Subcutaneous adipose tissue (tissue), 4 donors: Measurements from ENCODE around the gene TMEM256. TPM values are rescaled to one million over a fixed set of nuclear protein-coding genes. Genes with fewer than 3 reads are reported as not detected.

Source experiments
- total RNA-seq, 4 donors: library from RNA; depleted of rRNA; stranded (reverse); fragments of >200 nt; gene quantifications; one replicate each; pipeline ENCODE4 v1.1.0, GENCODE V29; 2016
- TF ChIP-seq, protein P1 (sequence below): fragments of 450-650 bp; IDR thresholded peaks from one replicate; pipeline ENCODE4 v1.5.1; 2016; ENCODE audit warnings: low read depth, mild to moderate bottlenecking, control low read depth, antibody characterized with exemption, moderate library complexity

Gene TMEM256
- total RNA-seq, 4 donors from 2014 or later: 76.7 to 134 (median 109) TPM

DNA sequence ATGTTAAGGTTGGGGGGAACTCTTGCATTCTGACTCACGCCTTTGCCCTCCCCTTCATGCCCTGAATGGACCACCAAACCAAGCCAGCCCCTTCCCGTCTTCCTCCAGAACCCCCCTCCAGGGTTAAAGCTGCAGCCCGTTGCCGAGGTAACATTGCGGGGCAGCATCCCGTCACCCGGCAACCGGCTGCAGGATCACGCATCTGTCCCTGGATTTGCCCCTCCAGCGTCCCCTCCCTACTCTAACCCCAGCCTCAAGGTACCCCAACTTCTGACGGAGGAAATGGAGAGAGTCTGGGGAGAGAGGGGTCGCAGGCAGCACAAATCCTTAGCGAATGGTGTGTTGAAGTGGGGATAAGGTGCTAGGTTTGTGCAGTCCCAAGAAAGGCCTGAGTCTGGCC lies 3.2 kb upstream of the TMEM256 start:
- TF ChIP-seq, protein P1, sequence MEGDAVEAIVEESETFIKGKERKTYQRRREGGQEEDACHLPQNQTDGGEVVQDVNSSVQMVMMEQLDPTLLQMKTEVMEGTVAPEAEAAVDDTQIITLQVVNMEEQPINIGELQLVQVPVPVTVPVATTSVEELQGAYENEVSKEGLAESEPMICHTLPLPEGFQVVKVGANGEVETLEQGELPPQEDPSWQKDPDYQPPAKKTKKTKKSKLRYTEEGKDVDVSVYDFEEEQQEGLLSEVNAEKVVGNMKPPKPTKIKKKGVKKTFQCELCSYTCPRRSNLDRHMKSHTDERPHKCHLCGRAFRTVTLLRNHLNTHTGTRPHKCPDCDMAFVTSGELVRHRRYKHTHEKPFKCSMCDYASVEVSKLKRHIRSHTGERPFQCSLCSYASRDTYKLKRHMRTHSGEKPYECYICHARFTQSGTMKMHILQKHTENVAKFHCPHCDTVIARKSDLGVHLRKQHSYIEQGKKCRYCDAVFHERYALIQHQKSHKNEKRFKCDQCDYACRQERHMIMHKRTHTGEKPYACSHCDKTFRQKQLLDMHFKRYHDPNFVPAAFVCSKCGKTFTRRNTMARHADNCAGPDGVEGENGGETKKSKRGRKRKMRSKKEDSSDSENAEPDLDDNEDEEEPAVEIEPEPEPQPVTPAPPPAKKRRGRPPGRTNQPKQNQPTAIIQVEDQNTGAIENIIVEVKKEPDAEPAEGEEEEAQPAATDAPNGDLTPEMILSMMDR: no peak

DNA sequence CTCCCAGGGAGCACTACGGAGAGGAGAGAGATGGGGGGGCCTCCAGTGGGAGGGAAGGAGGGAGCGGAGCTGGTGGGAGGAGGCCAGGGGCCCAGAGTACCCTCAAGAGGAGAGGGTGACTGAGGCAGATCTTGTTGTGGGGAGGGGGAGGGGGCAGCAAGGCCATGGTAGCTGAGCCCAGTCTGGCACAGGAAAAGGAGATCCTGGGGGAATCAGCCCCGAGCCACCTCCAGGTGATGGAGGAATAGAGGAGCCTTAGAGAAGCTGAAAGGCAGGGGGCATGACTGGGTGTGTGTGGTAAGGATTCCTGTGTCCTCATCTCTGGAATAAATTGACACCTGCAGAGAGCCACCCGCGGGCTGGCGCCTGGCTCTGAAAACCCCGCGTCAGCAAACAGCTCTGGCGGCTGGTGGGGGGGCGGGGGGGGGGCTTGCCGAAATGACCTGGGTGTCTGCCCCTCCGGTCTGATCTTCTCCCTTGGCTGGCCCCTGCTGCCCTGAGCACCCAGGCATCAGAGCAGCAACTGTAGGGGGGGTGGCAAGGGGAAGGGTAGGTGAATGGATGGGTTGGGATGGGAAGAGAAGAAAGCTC lies 2.4 kb upstream of the TMEM256 start:
- TF ChIP-seq, protein P1: no peak

DNA sequence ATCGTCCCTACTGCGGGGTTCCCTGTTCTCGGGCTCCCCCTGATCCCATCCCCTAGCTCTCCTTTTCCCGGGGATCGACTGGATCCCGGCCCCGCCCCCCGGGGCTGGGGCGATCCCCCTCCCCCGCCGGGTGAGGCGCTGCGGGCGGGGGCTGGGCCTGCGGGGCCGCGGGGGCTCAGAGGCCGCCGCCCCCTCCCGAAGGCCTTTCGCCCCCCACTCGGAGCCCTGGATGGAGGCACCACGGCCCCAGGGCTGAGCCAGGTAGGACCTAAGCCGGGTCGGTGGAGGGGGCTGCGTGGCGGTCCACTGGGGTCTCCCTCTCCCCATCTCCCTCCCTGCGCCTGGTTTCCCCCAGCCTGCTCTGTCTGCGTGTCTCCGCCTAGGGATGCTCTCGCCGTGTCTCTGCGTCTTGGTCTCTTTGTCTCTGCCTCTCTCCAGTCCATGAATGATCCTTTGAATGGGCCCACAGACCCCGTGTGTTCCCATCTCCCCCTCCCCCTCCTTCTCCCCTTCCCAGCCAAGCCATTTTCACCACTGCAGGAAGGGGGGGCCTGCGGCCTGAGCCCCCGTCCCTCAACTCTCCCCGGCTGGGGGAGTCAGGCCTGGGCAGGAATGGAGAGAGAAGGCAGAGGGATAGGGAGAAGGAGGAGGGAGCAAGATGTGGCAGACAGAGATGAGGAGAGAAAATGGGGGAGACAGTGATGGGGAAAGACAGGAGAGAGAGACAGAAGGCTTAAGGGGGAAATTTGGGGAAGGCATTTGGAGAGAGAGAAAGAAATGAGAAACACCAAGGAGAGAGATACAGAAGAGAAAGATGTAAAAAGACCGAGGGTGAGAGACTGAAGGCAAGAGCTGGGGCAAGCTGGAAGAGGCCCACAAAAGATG lies 1.7 kb upstream of the TMEM256 start:
- TF ChIP-seq, protein P1: no peak

DNA sequence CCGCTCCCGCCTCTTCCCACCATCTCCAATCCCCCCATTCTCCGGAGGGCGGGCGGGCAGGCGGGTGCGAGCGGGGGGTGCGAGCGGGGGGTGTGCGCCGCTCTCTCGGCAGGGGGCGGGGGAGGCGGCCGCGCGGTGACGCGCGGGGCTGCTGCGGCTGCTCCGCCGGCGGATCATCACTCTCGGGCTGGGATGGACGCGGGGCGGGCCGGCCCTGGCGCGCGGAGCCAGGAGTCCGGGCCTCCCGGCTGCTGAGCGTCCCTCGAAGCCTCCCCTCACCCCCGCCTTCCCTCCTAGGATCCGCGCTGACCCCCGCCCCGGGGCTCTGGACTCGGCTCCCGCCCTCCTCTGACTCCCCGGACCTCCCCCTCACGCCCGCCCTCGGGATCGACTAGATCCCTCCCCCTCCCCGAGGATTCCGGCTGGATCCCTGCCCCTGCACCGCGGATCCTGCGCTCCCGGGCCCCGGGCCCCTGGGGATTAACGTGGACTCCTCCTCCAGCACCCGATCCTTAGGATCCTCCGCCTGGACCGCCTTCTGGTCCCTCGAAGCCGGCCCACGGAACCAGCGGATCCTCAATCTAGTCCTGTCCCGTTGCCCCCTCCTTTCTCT lies 946 bp upstream of the TMEM256 start:
- TF ChIP-seq, protein P1: no peak

DNA sequence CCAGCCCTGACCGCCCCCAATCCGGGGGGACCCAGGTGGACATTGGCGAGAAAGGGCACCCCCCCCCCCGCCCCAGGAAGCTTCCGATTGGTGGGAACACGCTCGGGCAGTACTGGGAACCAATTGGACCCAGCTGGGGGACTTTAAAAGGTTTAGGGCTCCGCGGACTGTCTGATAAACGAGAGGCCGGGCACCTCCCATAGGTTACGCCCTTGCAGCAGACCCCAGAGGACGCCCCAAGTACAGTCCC lies 245 bp downstream of the TMEM256 start:
- TF ChIP-seq, protein P1: no peak

DNA sequence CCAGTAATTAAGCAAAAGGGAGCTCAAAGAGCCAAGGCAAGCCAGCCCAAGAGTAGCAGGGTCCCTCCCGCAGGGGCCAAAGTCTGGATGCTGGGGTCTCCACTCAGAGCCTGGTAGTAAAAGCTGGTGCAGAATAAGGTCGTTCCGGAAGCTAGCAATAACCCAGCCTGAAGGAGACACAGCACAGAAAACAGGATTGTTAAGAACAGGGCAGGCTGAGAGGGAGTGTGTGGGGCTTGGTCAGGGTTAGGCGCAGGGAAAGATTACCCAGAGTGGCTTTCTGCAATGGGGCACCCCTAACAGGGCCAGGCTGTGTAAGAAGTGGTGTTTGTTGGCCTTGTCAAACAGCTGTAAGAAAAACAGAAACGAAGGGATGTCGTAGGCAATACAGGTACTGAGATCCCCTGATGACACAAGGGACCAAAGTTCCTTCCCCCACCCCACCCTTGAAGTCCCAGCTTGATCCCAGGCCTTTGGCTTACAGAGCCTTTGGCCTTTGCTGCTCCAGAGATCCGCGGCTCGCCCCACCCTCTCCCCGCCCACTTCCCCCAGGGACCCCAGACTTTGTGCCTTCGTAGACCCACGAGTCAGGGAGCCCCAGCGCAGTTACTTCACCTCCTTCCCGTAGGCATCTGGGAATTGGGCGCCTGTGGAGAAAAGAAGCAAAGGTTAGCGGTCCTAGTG lies 712 bp downstream of the TMEM256 start:
- TF ChIP-seq, protein P1: no peak

DNA sequence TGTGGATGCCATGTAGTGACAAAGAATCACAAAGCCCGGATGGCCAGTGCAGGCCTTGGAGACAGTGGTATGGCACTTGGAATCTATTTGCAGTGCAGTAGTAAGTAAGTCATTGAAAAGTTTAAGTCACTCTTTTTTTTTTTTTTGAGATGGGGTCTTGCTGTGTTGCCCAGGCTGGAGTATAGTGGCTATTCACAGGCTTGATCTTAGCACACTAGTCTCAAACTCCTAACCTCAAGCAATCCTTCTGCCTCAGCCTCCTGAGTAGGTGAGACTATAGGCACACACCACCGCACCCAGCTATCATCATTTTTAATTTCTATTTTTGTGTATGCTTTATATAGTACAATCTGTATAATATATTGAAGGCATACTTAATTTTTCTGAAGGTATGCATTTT lies 5.3 kb downstream of the TMEM256 start:
- TF ChIP-seq, protein P1: no peak
